ENCODE data around the gene TOMM6. TPM values are rescaled to one million over a fixed set of nuclear protein-coding genes. Genes with fewer than 3 reads are reported as not detected.

Gene TOMM6
- total RNA-seq, 1 experiment from 2014 or later = 265 TPM

DNA sequence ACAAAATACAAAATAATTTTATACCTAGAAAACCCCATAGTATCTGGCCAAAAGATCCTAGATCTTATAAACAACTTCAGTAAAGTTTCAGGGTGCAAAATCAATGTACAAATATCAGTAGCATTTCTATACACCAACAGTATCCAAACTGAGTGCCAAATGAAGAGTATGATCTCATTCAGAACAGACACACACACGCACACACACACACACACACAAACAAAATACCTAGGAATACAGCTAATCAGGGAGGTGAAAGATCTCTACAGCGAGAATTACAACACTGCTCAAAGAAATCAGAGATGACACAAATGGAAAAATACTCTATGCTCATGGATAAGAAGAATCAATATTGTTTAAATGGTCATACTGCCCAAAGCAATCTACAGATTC, 49.2 kb downstream of the TOMM6 start:
- CTCF ChIA-PET = interaction anchor here (0.6 kb wide), 1 partner anchor 89 kb away, joined by 5 read pairs; no protein-coding TSS in a partner anchor
- DNase-seq = no peak
- no peaks in the 10 kb centered on the region for H3K4me1 Mint-ChIP-seq (ENCODE audit: low read depth, unreplicated experiment)
- intact Hi-C loops (cut with micrococcal nuclease; ENCODE audit: unreplicated experiment) = no loop called here
- TF ChIP-seq, protein P1, sequence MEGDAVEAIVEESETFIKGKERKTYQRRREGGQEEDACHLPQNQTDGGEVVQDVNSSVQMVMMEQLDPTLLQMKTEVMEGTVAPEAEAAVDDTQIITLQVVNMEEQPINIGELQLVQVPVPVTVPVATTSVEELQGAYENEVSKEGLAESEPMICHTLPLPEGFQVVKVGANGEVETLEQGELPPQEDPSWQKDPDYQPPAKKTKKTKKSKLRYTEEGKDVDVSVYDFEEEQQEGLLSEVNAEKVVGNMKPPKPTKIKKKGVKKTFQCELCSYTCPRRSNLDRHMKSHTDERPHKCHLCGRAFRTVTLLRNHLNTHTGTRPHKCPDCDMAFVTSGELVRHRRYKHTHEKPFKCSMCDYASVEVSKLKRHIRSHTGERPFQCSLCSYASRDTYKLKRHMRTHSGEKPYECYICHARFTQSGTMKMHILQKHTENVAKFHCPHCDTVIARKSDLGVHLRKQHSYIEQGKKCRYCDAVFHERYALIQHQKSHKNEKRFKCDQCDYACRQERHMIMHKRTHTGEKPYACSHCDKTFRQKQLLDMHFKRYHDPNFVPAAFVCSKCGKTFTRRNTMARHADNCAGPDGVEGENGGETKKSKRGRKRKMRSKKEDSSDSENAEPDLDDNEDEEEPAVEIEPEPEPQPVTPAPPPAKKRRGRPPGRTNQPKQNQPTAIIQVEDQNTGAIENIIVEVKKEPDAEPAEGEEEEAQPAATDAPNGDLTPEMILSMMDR (IDR thresholded peaks at IDR 0.05; ENCODE audit: unreplicated experiment) = no peak
- no peak overlapping the region for H3K4me3 Mint-ChIP-seq (ENCODE audit: low read depth, unreplicated experiment)
- BruUV-seq (replicated peaks) = no TSS peak
- H3K27me3 Mint-ChIP-seq (ENCODE audit: unreplicated experiment) = no peaks in the 10 kb centered on the region
- H3K9me3 Mint-ChIP-seq (ENCODE audit: low read depth, unreplicated experiment) = no peaks in the 10 kb centered on the region
- no peak overlapping the region for H3K27ac Mint-ChIP-seq (ENCODE audit: unreplicated experiment)
- no peaks in the 10 kb centered on the region for H3K36me3 Mint-ChIP-seq (ENCODE audit: insufficient read depth, unreplicated experiment)

Other genes with a start within 250 kb of the TOMM6 start
- 47.8 and 50.9 TPM in 2 replicates for gene FOXP4, start 241.3 kb upstream of the TOMM6 start, total RNA-seq (2022)
- 19.7 and 23.9 TPM in 2 replicates for gene MDFI, start 149.2 kb upstream of the TOMM6 start, total RNA-seq (2022)
- 4.4 and 6.6 TPM in 2 replicates for gene TFEB, start 52.1 kb upstream of the TOMM6 start, total RNA-seq (2022)
- gene PGC, start 40.3 kb upstream of the TOMM6 start, total RNA-seq (2022) = not detected in 2 replicates
- gene FRS3, start 7.8 kb upstream of the TOMM6 start, total RNA-seq (2022) = 5.0 and 6.6 TPM in 2 replicates
- gene PRICKLE4, start 6.9 kb upstream of the TOMM6 start, total RNA-seq (2022) = 6.4 and 7.1 TPM in 2 replicates
- 6.9 and 7.0 TPM in 2 replicates for gene USP49, start 107.7 kb downstream of the TOMM6 start, total RNA-seq (2022)
- 28.0 and 29.8 TPM in 2 replicates for gene MED20, start 133.4 kb downstream of the TOMM6 start, total RNA-seq (2022)
- 51.7 and 55.6 TPM in 2 replicates for gene BYSL, start 133.8 kb downstream of the TOMM6 start, total RNA-seq (2022)
- gene CCND3, start 154.1 kb downstream of the TOMM6 start, total RNA-seq (2022) = 77.4 and 90.4 TPM in 2 replicates

Measured in Calu3 (cell line).